Left lung (tissue), 10 donors: Measurements from ENCODE around the gene SLC9A9. TPM values are rescaled to one million over a fixed set of nuclear protein-coding genes. Genes with fewer than 3 reads are reported as not detected.

ENCODE experiments used
- ATAC-seq: fragments of 200-7000 bp; cut with Tn5 transposase; one replicate; pipeline ENCODE4 v1.9.1; 2020; ENCODE audit warnings: moderate library complexity
- DNase-seq, 4 donors: peaks; one replicate each; pipeline ENCODE4 v3.0.0-alpha.2; 2013 to 2020
- H3K27ac ChIP-seq, 2 donors: fragments of 200-600 bp; sonication (generic) in 1 of 2; one replicate each; pipeline versions ENCODE4 v1.5.0 to v1.8.0; 2020 to 2021
- H3K27me3 ChIP-seq, 2 donors: fragments of 200-600 bp; sonication (generic) in 1 of 2; one replicate each; pipeline versions ENCODE4 v1.5.0 to v1.8.0; 2020 to 2021
- H3K36me3 ChIP-seq, 2 donors: fragments of 200-600 bp; sonication (generic) in 1 of 2; one replicate each; pipeline versions ENCODE4 v1.5.0 to v1.8.0; 2020 to 2021
- H3K4me1 ChIP-seq, 2 donors: fragments of 200-600 bp; one replicate each; pipeline ENCODE4 v1.8.0; 2021
- H3K4me3 ChIP-seq, 2 donors: fragments of 200-600 bp; sonication (generic) in 1 of 2; one replicate each; pipeline versions ENCODE4 v1.5.0 to v1.8.0; 2020 to 2021; ENCODE audit warnings: mild to moderate bottlenecking in 1 of 2
- H3K9me3 ChIP-seq, 2 donors: fragments of 200-600 bp; sonication (generic) in 1 of 2; one replicate each; pipeline versions ENCODE4 v1.5.0 to v1.8.0; 2020 to 2021
- CTCF ChIP-seq, 2 donors: fragments of 200-600 bp; sonication (generic) in 1 of 2; IDR thresholded peaks; one replicate each; pipeline versions ENCODE4 v1.5.0 to v1.8.0; 2021; ENCODE audit warnings: antibody characterized with exemption in 2 of 2
- intact Hi-C, 2 donors: fragments of 100-400 bp; cut with DNase I; formaldehyde crosslinking; loops; one replicate each; pipeline versions ENCODE4 v1.11.2 to v1.14.2; 2022
- polyA plus RNA-seq, 6 donors: library from polyadenylated mRNA; unstranded; fragments of 120-200 nt; gene quantifications; one replicate each; pipeline ENCODE4 v1.2.1, GENCODE V29; 2013; ENCODE audit not compliant: insufficient read length in 6 of 6
- total RNA-seq, 2 donors: library from RNA; stranded (reverse); fragmentation: NEBNext Ultra II Directional; extraction: Animal tissue kit (Norgen Biotek cat#: 25700); gene quantifications; one replicate each; pipeline ENCODE4 v1.2.1, GENCODE V29; 2021
- donor health status: DM: no; HTN: yes; CAD: no.
- donor health status: DM: no; HTN: no; CAD: no.

SLC9A9 gene
- total and polyA plus RNA-seq, 8 donors = 13.9 to 19.6 (median 16.8) TPM

GRCh38 chr3:143419611-143420010 lies 428.7 kb downstream of the SLC9A9 start:
- no peak for TF ChIP-seq CTCF (IDR thresholded peaks at IDR 0.05)
- Histone ChIP-seq H3K4me3 (no peak overlapping the region), H3K27ac (no peak overlapping the region), H3K36me3 (no peaks in the 10 kb centered on the region), H3K27me3 (no peaks in the 10 kb centered on the region), H3K9me3 (peaks cover 0 to 5% of the 10 kb centered on the region in 2 donors), H3K4me1 (peaks cover 0 to 2% of the 10 kb centered on the region in 2 donors)
- DNase-seq (no peak), ATAC-seq (no peak)
- intact Hi-C loops = no loop called here

- Histone ChIP-seq H3K36me3 (no peaks in the 10 kb centered on the region), H3K9me3 (peaks cover 0 to 5% of the 10 kb centered on the region in 2 donors), H3K27ac (no peak overlapping the region), H3K27me3 (no peaks in the 10 kb centered on the region), H3K4me1 (no peaks in the 10 kb centered on the region), H3K4me3 (no peak overlapping the region)
- intact Hi-C loops = no loop called here
- no peak for TF ChIP-seq CTCF (IDR thresholded peaks at IDR 0.05)
- no peak for ATAC-seq
- DNase-seq = no peak
These were observed 429.9 kb downstream of the SLC9A9 start for GRCh38 chr3:143418391-143418790.

GRCh38 chr3:143416229-143416628 lies 432.0 kb downstream of the SLC9A9 start:
- no peak overlapping the region for H3K27ac ChIP-seq
- DNase-seq = no peak
- H3K36me3 ChIP-seq = no peaks in the 10 kb centered on the region
- TF ChIP-seq CTCF (IDR thresholded peaks at IDR 0.05) = no peak
- intact Hi-C loops = no loop called here
- peaks cover 0 to 5% of the 10 kb centered on the region in 2 donors for H3K9me3 ChIP-seq
- no peaks in the 10 kb centered on the region for H3K4me1 ChIP-seq
- no peaks in the 10 kb centered on the region for H3K27me3 ChIP-seq
- H3K4me3 ChIP-seq = no peak overlapping the region
- no peak for ATAC-seq

GRCh38 chr3:143414571-143415253 lies 433.6 kb downstream of the SLC9A9 start:
- TF ChIP-seq CTCF (IDR thresholded peaks at IDR 0.05) = no peak
- no peak overlapping the region for H3K27ac ChIP-seq
- ATAC-seq = no peak
- intact Hi-C loops = no loop called here
- no peak overlapping the region for H3K4me3 ChIP-seq
- H3K4me1 ChIP-seq = no peaks in the 10 kb centered on the region
- no peaks in the 10 kb centered on the region for H3K27me3 ChIP-seq
- DNase-seq = no peak
- H3K36me3 ChIP-seq = no peaks in the 10 kb centered on the region
- H3K9me3 ChIP-seq = peaks cover 0 to 5% of the 10 kb centered on the region in 2 donors

GRCh38 chr3:143413372-143413771 lies 434.9 kb downstream of the SLC9A9 start:
- TF ChIP-seq CTCF (IDR thresholded peaks at IDR 0.05) = no peak
- H3K4me1 ChIP-seq = no peaks in the 10 kb centered on the region
- no peak overlapping the region for H3K4me3 ChIP-seq
- no peak for DNase-seq
- H3K36me3 ChIP-seq = no peaks in the 10 kb centered on the region
- ATAC-seq = no peak
- peaks cover 0 to 5% of the 10 kb centered on the region in 2 donors for H3K9me3 ChIP-seq
- H3K27ac ChIP-seq = no peak overlapping the region
- H3K27me3 ChIP-seq = no peaks in the 10 kb centered on the region
- intact Hi-C loops = no loop called here
